Endothelial cell of umbilical vein (primary cell): ENCODE results near the gene RANBP2. TPM values are rescaled to one million over a fixed set of nuclear protein-coding genes. Genes with fewer than 3 reads are reported as not detected.

Experiments
- BruUV-seq: library from RNA; stranded (reverse); fragments of 400-500 nt; replicated peaks from 2 replicates; lab custom pipeline; 2021; lab: Mats Ljungman, UMichigan
- CTCF ChIA-PET: fragments of 300-600, 350-600 bp; sonication (Branson Sonifier 250); formaldehyde crosslinking; loops from one replicate; lab custom pipeline; 2021; ENCODE audit warnings: antibody characterized with exemption, inconsistent platforms; lab: Charles Lee
- POLR2A ChIA-PET: fragments of 300-600, 350-600 bp; sonication (Branson Sonifier 250); formaldehyde crosslinking; loops from one replicate; lab custom pipeline; 2021; ENCODE audit warnings: antibody characterized with exemption, inconsistent platforms; lab: Charles Lee
- DNase-seq: peaks from one replicate; pipeline ENCODE4 v3.0.0-alpha.2; 2011; ENCODE audit warnings: low read depth, low spot score
- FAIRE-seq: peaks from 2 replicates; lab custom pipeline; 2011; peaks lifted over from hg19 to GRCh38; lab: Jason Lieb, UNC
- H2AFZ ChIP-seq: 2 replicates; pipeline ENCODE4 v1.6.0; 2012; ENCODE audit warnings: low read depth, low read length, control low read depth, inconsistent platforms
- H3K27ac ChIP-seq: 2 replicates; pipeline ENCODE4 v1.5.1; 2011; ENCODE audit warnings: low read depth, mild to moderate bottlenecking, control low read depth, low read length, moderate library complexity; ENCODE audit not compliant: insufficient read depth
- H3K27me3 ChIP-seq, 2 experiments: 2 replicates each; pipeline versions ENCODE4 v1.6.0 to v1.6.1; 2011; ENCODE audit warnings: low read length in 2 of 2, mixed read lengths in 1 of 2; ENCODE audit not compliant: control insufficient read depth in 2 of 2, insufficient read depth in 2 of 2
- H3K36me3 ChIP-seq, 2 experiments: 2 replicates in 1 of 2; 3 replicates in 1 of 2; pipeline ENCODE4 v1.5.1; 2011; ENCODE audit warnings: low read length in 2 of 2, mild to moderate bottlenecking in 1 of 2, moderate library complexity in 1 of 2; ENCODE audit not compliant: control insufficient read depth in 2 of 2, insufficient read depth in 2 of 2; ENCODE audit errors: extremely low read depth in 1 of 2
- H3K4me1 ChIP-seq: 3 replicates; pipeline ENCODE4 v1.5.1; 2011; ENCODE audit warnings: mild to moderate bottlenecking, low read length; ENCODE audit not compliant: control insufficient read depth, insufficient read depth; ENCODE audit errors: extremely low read depth
- H3K4me2 ChIP-seq: 2 replicates; pipeline ENCODE4 v1.6.1; 2011; ENCODE audit warnings: low read length, control low read depth, mixed read lengths; ENCODE audit not compliant: insufficient read depth
- H3K4me3 ChIP-seq, 3 experiments: fragments of 200-600 bp in 1 of 3; sonication (generic), shearing (Covaris generic) in 1 of 3; replicated peaks in 1 of 3; 2 replicates each; pipeline ENCODE4 v1.5.1; 2011 to 2016; ENCODE audit warnings: control low read depth in 3 of 3, low read length in 3 of 3, mild to moderate bottlenecking in 2 of 3, inconsistent platforms in 1 of 3, low read depth in 1 of 3, moderate library complexity in 1 of 3; ENCODE audit not compliant: insufficient read depth in 1 of 3
- H3K79me2 ChIP-seq: 2 replicates; pipeline ENCODE4 v1.6.0; 2012; ENCODE audit warnings: low read length, inconsistent platforms; ENCODE audit not compliant: control insufficient read depth, insufficient read depth
- H3K9ac ChIP-seq: replicated peaks from 2 replicates; pipeline ENCODE3; 2011; ENCODE audit warnings: low read length, control low read depth; ENCODE audit not compliant: insufficient read depth; ENCODE audit errors: extremely low read depth
- H3K9me1 ChIP-seq: replicated peaks from 3 replicates; pipeline ENCODE4 v1.6.0; 2011; ENCODE audit warnings: mild to moderate bottlenecking, low read length; ENCODE audit not compliant: control insufficient read depth, insufficient read depth; ENCODE audit errors: extremely low read depth
- H3K9me3 ChIP-seq: replicated peaks from 2 replicates; pipeline ENCODE4 v1.5.1; 2012; ENCODE audit warnings: low read length, inconsistent platforms; ENCODE audit not compliant: control insufficient read depth, insufficient read depth
- H4K20me1 ChIP-seq: replicated peaks from 2 replicates; pipeline ENCODE3; 2011; ENCODE audit warnings: mild to moderate bottlenecking, low read length; ENCODE audit not compliant: control insufficient read depth, insufficient read depth; ENCODE audit errors: extremely low read depth
- CTCF ChIP-seq, 2 donors: IDR thresholded peaks; 1 replicate in 1 of 2; 2 replicates in 1 of 2; pipeline ENCODE4 v1.5.1; 2011; ENCODE audit warnings: low read length in 2 of 2, mild to moderate bottlenecking in 2 of 2, moderate library complexity in 2 of 2, control low read depth in 1 of 2, inconsistent platforms in 1 of 2, low read depth in 1 of 2; ENCODE audit not compliant: insufficient read depth in 1 of 2; ENCODE audit errors: extremely low read depth in 1 of 2
- EZH2 ChIP-seq: IDR thresholded peaks from 2 replicates; pipeline ENCODE4 v1.6.1; 2012; ENCODE audit warnings: borderline replicate concordance, low read depth, mild to moderate bottlenecking, moderate library complexity, low read length, inconsistent platforms; ENCODE audit not compliant: severe bottlenecking
- FOS ChIP-seq: IDR thresholded peaks from 2 replicates; pipeline ENCODE4 v1.6.1; 2011; ENCODE audit warnings: mild to moderate bottlenecking, low read length, moderate library complexity, borderline replicate concordance; ENCODE audit not compliant: insufficient read depth
- GATA2 ChIP-seq: IDR thresholded peaks from 2 replicates; pipeline ENCODE4 v1.7.0; 2011; ENCODE audit warnings: low read depth, mild to moderate bottlenecking, moderate library complexity, mixed read lengths, low read length; ENCODE audit not compliant: insufficient read length, insufficient read depth
- JUN ChIP-seq: IDR thresholded peaks from 2 replicates; pipeline ENCODE4 v1.6.1; 2011; ENCODE audit warnings: borderline replicate concordance, low read depth; ENCODE audit not compliant: insufficient read length, insufficient read depth
- MAX ChIP-seq: IDR thresholded peaks from 2 replicates; pipeline ENCODE4 v1.6.1; 2011; ENCODE audit not compliant: insufficient read depth, insufficient read length
- MYC ChIP-seq: IDR thresholded peaks from one replicate; pipeline ENCODE4 v1.6.1; 2011; ENCODE audit warnings: mild to moderate bottlenecking, low read depth, low read length
- POLR2A ChIP-seq: IDR thresholded peaks from 2 replicates; pipeline ENCODE4 v1.6.1; 2012; ENCODE audit warnings: low read depth, mild to moderate bottlenecking, control low read depth, low read length
- POLR2AphosphoS5 ChIP-seq: IDR thresholded peaks from 2 replicates; pipeline ENCODE4 v1.6.1; 2012; ENCODE audit warnings: low read depth, mild to moderate bottlenecking, control low read depth, low read length, moderate library complexity; ENCODE audit not compliant: insufficient read depth
- dilution Hi-C: fragments of 300-500 bp; cut with MboI; formaldehyde crosslinking; loops from one replicate; pipeline ENCODE4 v1.15.0; 2019; ENCODE audit warnings: low sequenced_read_pairs; ENCODE audit not compliant: extremely low pct_ligation_motif_present
- intact Hi-C: fragments of 100-400 bp; cut with micrococcal nuclease; formaldehyde crosslinking; loops from one replicate; pipeline ENCODE4 v1.10.0; 2022
- polyA plus RNA-seq, 4 experiments: library from polyadenylated mRNA; depleted of rRNA in 3 of 4; stranded (reverse) in 3 of 4; unstranded in 1 of 4; fragments of >200 nt; gene quantifications; 2 replicates each; pipeline versions ENCODE4 v1.2.1 to v1.2.3, GENCODE V29; 2011 to 2012; ENCODE audit warnings: missing spikeins in 1 of 4
- total RNA-seq: library from RNA; stranded (reverse); gene quantifications from 2 replicates; pipeline ENCODE4 v1.2.3, GENCODE V29; 2021

The RANBP2 gene
- total and polyA plus RNA-seq, 2 donors (not counting 3 experiments of a cell fraction or from before 2014, with no cell fraction given) = 7.2 to 79.4 TPM

- Histone ChIP-seq H3K36me3 (no peaks in the 10 kb centered on the region), H3K9ac (no peak overlapping the region), H3K4me2 (no peak overlapping the region), H3K27ac (no peak overlapping the region), H3K4me1 (no peaks in the 10 kb centered on the region), H2AFZ (no peak overlapping the region), H3K79me2 (no peaks in the 10 kb centered on the region), H3K27me3 (no peaks in the 10 kb centered on the region), H3K9me3 (no peaks in the 10 kb centered on the region), H4K20me1 (no peaks in the 10 kb centered on the region), H3K4me3 (no peak overlapping the region), H3K9me1 (no peaks in the 10 kb centered on the region)
- no peak for FAIRE-seq
- no TSS peak for BruUV-seq
- ChIA-PET POLR2A (no interaction called here), CTCF (no interaction called here)
- DNase-seq = no peak
- intact Hi-C loops (no loop called here), dilution Hi-C loops (no loop called here)
- TF ChIP-seq POLR2AphosphoS5 = no peak
- TF ChIP-seq EZH2 = no peak
- TF ChIP-seq MYC = no peak
- no peak for TF ChIP-seq JUN
- TF ChIP-seq FOS = no peak
- no peak for TF ChIP-seq GATA2
- no peak for TF ChIP-seq CTCF (IDR thresholded peaks at IDR 0.05; ENCODE audit: extremely low read depth in 1 of 2, insufficient read depth in 1 of 2, low read depth in 1 of 2, low read length in 2 of 2)
- no peak for TF ChIP-seq MAX
- no peak for TF ChIP-seq POLR2A
Measured at GRCh38 chr2:108825254-108825653, 106.0 kb downstream of the RANBP2 start.
